HCT116 (cell line): ENCODE data around the gene GAL3ST3. TPM values are rescaled to one million over a fixed set of nuclear protein-coding genes. Genes with fewer than 3 reads are reported as not detected.

Experiments used
- ATAC-seq: fragments of 200-7000 bp; cut with Tn5 transposase; 2 replicates; pipeline ENCODE4 v1.9.1; 2020; ENCODE audit warnings: mild to moderate bottlenecking, moderate library complexity
- BruUV-seq: library from RNA; stranded (reverse); fragments of 400-500 nt; replicated peaks from 2 replicates; lab custom pipeline; 2021; lab: Mats Ljungman, UMichigan
- CTCF ChIA-PET: fragments of 300-600 bp; sonication (Branson Sonifier 250); formaldehyde crosslinking; loops from one replicate; lab custom pipeline; 2021; ENCODE audit warnings: antibody characterized with exemption; lab: Charles Lee
- POLR2A ChIA-PET: fragments of 300-600, 350-600 bp; sonication (Branson Sonifier 250); formaldehyde crosslinking; loops from one replicate; lab custom pipeline; 2021; ENCODE audit warnings: antibody characterized with exemption; lab: Charles Lee
- RAD21 ChIA-PET, 2 experiments: fragments of 300-600 bp; sonication (Branson Sonifier 250); formaldehyde crosslinking; loops; one replicate each; lab custom pipeline; 2023; ENCODE audit warnings: low total read pairs in 2 of 2; ENCODE audit not compliant: uncharacterized antibody in 2 of 2, unreplicated experiment in 2 of 2, low non-redundant PET in 1 of 2; lab: Charles Lee
- DNase-seq: peaks from one replicate; pipeline ENCODE4 v3.0.0-alpha.2; 2010; ENCODE audit warnings: low read depth, low spot score
- H2AFZ ChIP-seq: fragments of 200-600 bp; shearing (Covaris generic), sonication (generic); 2 replicates; pipeline ENCODE4 v1.6.1; 2017; ENCODE audit warnings: low read depth, mixed run types, mixed read lengths, antibody characterized with exemption, low read length; ENCODE audit not compliant: poor library complexity, severe bottlenecking
- H3K27ac ChIP-seq: 2 replicates; pipeline ENCODE4 v1.5.1; 2012; ENCODE audit warnings: low read depth, low read length
- H3K27me3 ChIP-seq: fragments of 200-600 bp; sonication (generic); 2 replicates; pipeline ENCODE4 v1.6.1; 2016; ENCODE audit warnings: mixed run types, low read length, mixed read lengths; ENCODE audit not compliant: insufficient read depth
- H3K36me3 ChIP-seq, 2 experiments: fragments of 200-500 bp in 1 of 2; fragments of 200-600 bp in 1 of 2; sonication (Bioruptor generic) in 1 of 2; sonication (generic) in 1 of 2; 2 replicates each; pipeline versions ENCODE4 v1.5.1 to v1.6.1; 2014 to 2016; ENCODE audit warnings: low read length in 2 of 2, inconsistent platforms in 1 of 2, mixed read lengths in 1 of 2, mixed run types in 1 of 2; ENCODE audit not compliant: insufficient read depth in 2 of 2, control insufficient read depth in 1 of 2
- H3K4me1 ChIP-seq, 2 experiments: fragments of 200-600 bp in 1 of 2; sonication (generic) in 1 of 2; 2 replicates each; pipeline versions ENCODE4 v1.5.1 to v1.6.1; 2012 to 2017; ENCODE audit warnings: low read length in 2 of 2, inconsistent platforms in 1 of 2, mild to moderate bottlenecking in 1 of 2, mixed read lengths in 1 of 2, mixed run types in 1 of 2, moderate library complexity in 1 of 2; ENCODE audit not compliant: insufficient read depth in 2 of 2, control insufficient read depth in 1 of 2
- H3K4me2 ChIP-seq: fragments of 200-600 bp; sonication (generic); 2 replicates; pipeline ENCODE4 v1.6.1; 2017; ENCODE audit warnings: mixed run types, low read length, mixed read lengths
- H3K4me3 ChIP-seq, 2 experiments: fragments of 200-600 bp in 1 of 2; sonication (generic) in 1 of 2; replicated peaks in 1 of 2; 2 replicates each; pipeline ENCODE4 v1.5.1; 2011 to 2016; ENCODE audit warnings: low read length in 2 of 2, control low read depth in 1 of 2, low read depth in 1 of 2, mild to moderate bottlenecking in 1 of 2, mixed read lengths in 1 of 2, mixed run types in 1 of 2
- H3K79me2 ChIP-seq: fragments of 200-600 bp; sonication (generic); 2 replicates; pipeline ENCODE4 v1.6.1; 2017; ENCODE audit warnings: mild to moderate bottlenecking, mixed run types, low read length, moderate library complexity, mixed read lengths; ENCODE audit not compliant: insufficient read depth
- H3K9ac ChIP-seq: fragments of 200-600 bp; sonication (generic); 2 replicates; pipeline ENCODE4 v1.6.1; 2016; ENCODE audit warnings: low read length, mixed read lengths
- H3K9me2 ChIP-seq: fragments of 200-600 bp; sonication (generic), shearing (Covaris generic); 2 replicates; pipeline ENCODE4 v1.6.1; 2017; ENCODE audit warnings: mixed run types, mild to moderate bottlenecking, moderate library complexity; ENCODE audit not compliant: insufficient read depth
- H3K9me3 ChIP-seq, 2 experiments: fragments of 200-500 bp in 1 of 2; fragments of 200-600 bp in 1 of 2; sonication (Bioruptor generic) in 1 of 2; sonication (generic) in 1 of 2; 2 replicates each; pipeline ENCODE4 v1.6.1; 2014 to 2017; ENCODE audit warnings: low read length in 2 of 2, mixed read lengths in 2 of 2, inconsistent platforms in 1 of 2, low read depth in 1 of 2, mild to moderate bottlenecking in 1 of 2, mixed run types in 1 of 2, moderate library complexity in 1 of 2; ENCODE audit not compliant: control insufficient read depth in 1 of 2, insufficient read depth in 1 of 2
- H4K20me1 ChIP-seq: fragments of 200-600 bp; sonication (generic), shearing (Covaris generic); 2 replicates; pipeline ENCODE4 v1.6.1; 2017; ENCODE audit warnings: mixed run types, mild to moderate bottlenecking, moderate library complexity; ENCODE audit not compliant: insufficient read depth
- CEBPB ChIP-seq: IDR thresholded peaks from 2 replicates; pipeline ENCODE4 v1.6.1; 2012; ENCODE audit warnings: low read depth
- CTCF ChIP-seq, 3 experiments: fragments of 200-600 bp in 1 of 3; sonication (generic) in 1 of 3; IDR thresholded peaks in 2 of 3; conservative IDR thresholded peaks in 1 of 3; 2 replicates each; pipeline ENCODE4 v1.5.1; 2012 to 2017; ENCODE audit warnings: low read depth in 2 of 3, low read length in 2 of 3, antibody characterized with exemption in 1 of 3, borderline replicate concordance in 1 of 3, control low read depth in 1 of 3, mild to moderate bottlenecking in 1 of 3, mixed read lengths in 1 of 3, mixed run types in 1 of 3, moderate library complexity in 1 of 3; ENCODE audit not compliant: insufficient read depth in 1 of 3
- ELF1 ChIP-seq: IDR thresholded peaks from 2 replicates; pipeline ENCODE4 v1.6.1; 2012; ENCODE audit warnings: low read depth, borderline replicate concordance
- EZH2 ChIP-seq: fragments of 200-600 bp; sonication (generic); IDR thresholded peaks from 2 replicates; pipeline ENCODE4 v1.6.1; 2017; ENCODE audit warnings: antibody characterized with exemption, mixed run types
- MAX ChIP-seq: IDR thresholded peaks from 2 replicates; pipeline ENCODE4 v1.6.1; 2012
- intact Hi-C: fragments of 100-400 bp; cut with micrococcal nuclease; formaldehyde crosslinking; loops from 2 replicates; pipeline ENCODE4 v1.10.0; 2022
- total RNA-seq: library from RNA; stranded (reverse); gene quantifications from one replicate; pipeline ENCODE4 v1.2.1, GENCODE V29; 2021; ENCODE audit not compliant: unreplicated experiment
- TF ChIP-seq, protein P1 (sequence below): IDR thresholded peaks from 2 replicates; pipeline ENCODE4 v1.6.1; 2012; ENCODE audit warnings: low read depth
- TF ChIP-seq, protein P2 (sequence below): IDR thresholded peaks from 2 replicates; pipeline ENCODE4 v1.6.1; 2011; ENCODE audit warnings: mild to moderate bottlenecking, low read length, moderate library complexity; ENCODE audit not compliant: insufficient replicate concordance; ENCODE audit errors: extremely low read depth

GAL3ST3 gene
- total RNA-seq, 1 experiment from 2014 or later, result not detected

DNA sequence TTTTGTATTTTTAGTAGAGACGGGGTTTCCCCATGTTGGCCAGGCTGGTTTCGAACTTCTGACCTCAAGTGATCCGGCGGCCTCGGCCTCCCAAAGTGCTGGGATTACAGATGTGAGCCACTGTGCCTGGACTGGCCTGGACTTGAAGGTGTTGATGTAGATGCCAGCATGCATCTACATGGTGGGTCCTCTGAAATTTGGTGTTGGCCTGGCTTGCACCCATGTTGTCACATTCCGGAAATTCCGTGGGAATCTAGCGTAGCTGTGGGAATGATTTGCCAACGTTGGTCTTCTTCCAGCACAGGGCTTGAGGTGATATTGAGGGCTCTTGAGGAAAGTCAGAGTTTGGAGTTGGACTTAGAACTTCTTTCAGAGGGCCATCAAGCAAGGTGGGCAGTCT lies 27.6 kb upstream of the GAL3ST3 start (continued):
- TF ChIP-seq, protein P1, sequence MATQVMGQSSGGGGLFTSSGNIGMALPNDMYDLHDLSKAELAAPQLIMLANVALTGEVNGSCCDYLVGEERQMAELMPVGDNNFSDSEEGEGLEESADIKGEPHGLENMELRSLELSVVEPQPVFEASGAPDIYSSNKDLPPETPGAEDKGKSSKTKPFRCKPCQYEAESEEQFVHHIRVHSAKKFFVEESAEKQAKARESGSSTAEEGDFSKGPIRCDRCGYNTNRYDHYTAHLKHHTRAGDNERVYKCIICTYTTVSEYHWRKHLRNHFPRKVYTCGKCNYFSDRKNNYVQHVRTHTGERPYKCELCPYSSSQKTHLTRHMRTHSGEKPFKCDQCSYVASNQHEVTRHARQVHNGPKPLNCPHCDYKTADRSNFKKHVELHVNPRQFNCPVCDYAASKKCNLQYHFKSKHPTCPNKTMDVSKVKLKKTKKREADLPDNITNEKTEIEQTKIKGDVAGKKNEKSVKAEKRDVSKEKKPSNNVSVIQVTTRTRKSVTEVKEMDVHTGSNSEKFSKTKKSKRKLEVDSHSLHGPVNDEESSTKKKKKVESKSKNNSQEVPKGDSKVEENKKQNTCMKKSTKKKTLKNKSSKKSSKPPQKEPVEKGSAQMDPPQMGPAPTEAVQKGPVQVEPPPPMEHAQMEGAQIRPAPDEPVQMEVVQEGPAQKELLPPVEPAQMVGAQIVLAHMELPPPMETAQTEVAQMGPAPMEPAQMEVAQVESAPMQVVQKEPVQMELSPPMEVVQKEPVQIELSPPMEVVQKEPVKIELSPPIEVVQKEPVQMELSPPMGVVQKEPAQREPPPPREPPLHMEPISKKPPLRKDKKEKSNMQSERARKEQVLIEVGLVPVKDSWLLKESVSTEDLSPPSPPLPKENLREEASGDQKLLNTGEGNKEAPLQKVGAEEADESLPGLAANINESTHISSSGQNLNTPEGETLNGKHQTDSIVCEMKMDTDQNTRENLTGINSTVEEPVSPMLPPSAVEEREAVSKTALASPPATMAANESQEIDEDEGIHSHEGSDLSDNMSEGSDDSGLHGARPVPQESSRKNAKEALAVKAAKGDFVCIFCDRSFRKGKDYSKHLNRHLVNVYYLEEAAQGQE, result no peak

DNA sequence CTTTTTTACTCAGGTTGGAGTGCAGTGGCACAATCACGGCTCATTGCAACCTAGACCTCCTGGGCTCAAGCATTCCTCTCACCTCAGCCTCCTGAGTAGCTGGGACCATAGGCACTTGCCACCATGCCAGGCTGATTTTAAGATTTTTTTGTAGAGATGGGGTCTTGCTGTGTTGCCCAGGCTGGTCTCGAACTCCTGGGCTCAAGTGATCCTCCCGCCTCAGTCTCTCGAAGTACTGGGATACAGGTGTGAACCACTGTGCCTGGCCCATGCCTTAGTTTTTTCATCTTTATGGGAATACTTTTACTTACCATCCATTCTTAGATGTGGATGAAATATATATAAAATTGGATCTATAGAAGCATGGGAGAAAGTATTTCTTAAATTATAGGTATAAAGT lies 26.3 kb upstream of the GAL3ST3 start:
- H3K9me2 ChIP-seq, result no peaks in the 10 kb centered on the region
- peaks cover 14 to 49% of the 10 kb centered on the region in 2 experiments for H3K4me1 ChIP-seq
- H3K27ac ChIP-seq, result no peak overlapping the region
- intact Hi-C loops, result no loop called here
- peaks cover 36% of the 10 kb centered on the region for H3K79me2 ChIP-seq
- ChIA-PET RAD21 (no interaction called here), POLR2A (no interaction called here), CTCF (no interaction called here)
- H3K4me3 ChIP-seq, result no peak overlapping the region
- no peak overlapping the region for H2AFZ ChIP-seq
- H3K27me3 ChIP-seq, result no peaks in the 10 kb centered on the region
- ATAC-seq, result no peak
- no peak overlapping the region for H3K4me2 ChIP-seq
- no peaks in the 10 kb centered on the region; a peak in 1 of 4 replicates for H3K36me3 ChIP-seq
- no peak for DNase-seq
- H4K20me1 ChIP-seq, result no peaks in the 10 kb centered on the region
- TF ChIP-seq, protein P2, sequence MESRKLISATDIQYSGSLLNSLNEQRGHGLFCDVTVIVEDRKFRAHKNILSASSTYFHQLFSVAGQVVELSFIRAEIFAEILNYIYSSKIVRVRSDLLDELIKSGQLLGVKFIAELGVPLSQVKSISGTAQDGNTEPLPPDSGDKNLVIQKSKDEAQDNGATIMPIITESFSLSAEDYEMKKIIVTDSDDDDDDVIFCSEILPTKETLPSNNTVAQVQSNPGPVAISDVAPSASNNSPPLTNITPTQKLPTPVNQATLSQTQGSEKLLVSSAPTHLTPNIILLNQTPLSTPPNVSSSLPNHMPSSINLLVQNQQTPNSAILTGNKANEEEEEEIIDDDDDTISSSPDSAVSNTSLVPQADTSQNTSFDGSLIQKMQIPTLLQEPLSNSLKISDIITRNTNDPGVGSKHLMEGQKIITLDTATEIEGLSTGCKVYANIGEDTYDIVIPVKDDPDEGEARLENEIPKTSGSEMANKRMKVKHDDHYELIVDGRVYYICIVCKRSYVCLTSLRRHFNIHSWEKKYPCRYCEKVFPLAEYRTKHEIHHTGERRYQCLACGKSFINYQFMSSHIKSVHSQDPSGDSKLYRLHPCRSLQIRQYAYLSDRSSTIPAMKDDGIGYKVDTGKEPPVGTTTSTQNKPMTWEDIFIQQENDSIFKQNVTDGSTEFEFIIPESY, result no peak
- TF ChIP-seq CTCF (IDR thresholded peaks at IDR 0.05 in 2 of 3, conservative IDR thresholded peaks at IDR 0.05 in 1 of 3; ENCODE audit: borderline replicate concordance in 1 of 3, insufficient read depth in 1 of 3, low read depth in 2 of 3, low read length in 2 of 3), result no peak
- no peak for TF ChIP-seq ELF1
- no peak for TF ChIP-seq CEBPB
- no peak for TF ChIP-seq EZH2
- no peak for TF ChIP-seq MAX
- no TSS peak for BruUV-seq
- H3K9me3 ChIP-seq, result no peaks in the 10 kb centered on the region
- H3K9ac ChIP-seq, result no peak overlapping the region
